MCF 10A (cell line): ENCODE measurements around the gene UBE2E3. TPM values are rescaled to one million over a fixed set of nuclear protein-coding genes. Genes with fewer than 3 reads are reported as not detected.
A peak's percentile ranks its signal among the peaks of the same experiment; 100 is the strongest.
"Not testable (repeated sequence)": the region's sequence is repeated elsewhere in the genome, so short reads cannot be mapped to it uniquely, and the experiment has no call there.

Experiments used
- BruUV-seq: library from RNA; stranded (reverse); fragments of 400-500 nt; replicated peaks from 2 replicates; lab custom pipeline; 2021; lab: Mats Ljungman, UMichigan
- CTCF ChIA-PET: fragments of 300-600 bp; sonication (Branson Sonifier 250); formaldehyde crosslinking; extraction: SDS; loops from one replicate; lab custom pipeline; 2021; ENCODE audit warnings: antibody characterized with exemption, inconsistent platforms; lab: Yijun Ruan, JAX
- POLR2A ChIA-PET: fragments of 300-600, 350-650 bp; sonication (Branson Sonifier 250); formaldehyde crosslinking; extraction: SDS; loops from one replicate; lab custom pipeline; 2020; ENCODE audit warnings: antibody characterized with exemption, inconsistent platforms; lab: Yijun Ruan, JAX
- DNase-seq: peaks from one replicate; pipeline ENCODE4 v3.0.0-alpha.2; 2018; ENCODE audit not compliant: unreplicated experiment
- H3K27ac Mint-ChIP-seq: one replicate; pipeline ENCODE4 v1.8.0; 2022; ENCODE audit warnings: mild to moderate bottlenecking, low read depth, mixed read lengths; ENCODE audit not compliant: unreplicated experiment
- H3K27me3 Mint-ChIP-seq: one replicate; pipeline ENCODE4 v1.8.0; 2022; ENCODE audit warnings: mixed read lengths; ENCODE audit not compliant: insufficient read depth, unreplicated experiment
- H3K36me3 Mint-ChIP-seq: one replicate; pipeline ENCODE4 v1.8.0; 2022; ENCODE audit warnings: mild to moderate bottlenecking, moderate library complexity, mixed read lengths; ENCODE audit not compliant: insufficient read depth, unreplicated experiment
- H3K4me1 Mint-ChIP-seq: one replicate; pipeline ENCODE4 v1.8.0; 2022; ENCODE audit warnings: mixed read lengths; ENCODE audit not compliant: insufficient read depth, unreplicated experiment
- H3K4me3 Mint-ChIP-seq: one replicate; pipeline ENCODE4 v1.8.0; 2022; ENCODE audit warnings: mild to moderate bottlenecking, moderate library complexity, mixed read lengths; ENCODE audit not compliant: unreplicated experiment
- H3K9me3 Mint-ChIP-seq: one replicate; pipeline ENCODE4 v1.8.0; 2022; ENCODE audit warnings: mixed read lengths; ENCODE audit not compliant: unreplicated experiment
- CTCF ChIP-seq: fragments of 200-600 bp; IDR thresholded peaks from one replicate; pipeline ENCODE4 v1.8.0; 2022; ENCODE audit warnings: antibody characterized with exemption, mild to moderate bottlenecking; ENCODE audit not compliant: unreplicated experiment
- intact Hi-C: fragments of 100-400 bp; cut with micrococcal nuclease; formaldehyde crosslinking; loops from 2 replicates; pipeline ENCODE4 v1.14.1; 2022
- total RNA-seq: library from RNA; stranded (reverse); gene quantifications from 2 replicates; pipeline ENCODE4 v1.2.3, GENCODE V29; 2022

UBE2E3 gene
- total RNA-seq, 1 experiment from 2014 or later: 69.3 TPM

GRCh38 chr2:180934911-180935310 lies 45.5 kb upstream of the UBE2E3 start:
- Mint-ChIP-seq H3K36me3 (no peaks in the 10 kb centered on the region), H3K9me3 (no peaks in the 10 kb centered on the region), H3K4me3 (no peak overlapping the region), H3K27me3 (no peaks in the 10 kb centered on the region), H3K4me1 (no peaks in the 10 kb centered on the region), H3K27ac (no peak overlapping the region)
- no peak for DNase-seq
- no TSS peak for BruUV-seq
- TF ChIP-seq CTCF: no peak
- ChIA-PET POLR2A (interaction anchor here (0.5 kb wide), 1 partner anchor 19 kb away, joined by 4 read pairs; no protein-coding TSS in a partner anchor), CTCF (no interaction called here)
- intact Hi-C loops: no loop called here

GRCh38 chr2:180937480-180937879 lies 42.9 kb upstream of the UBE2E3 start:
- H3K27ac Mint-ChIP-seq, POLR2A ChIA-PET, H3K4me3 Mint-ChIP-seq, H3K9me3 Mint-ChIP-seq, H3K27me3 Mint-ChIP-seq, BruUV-seq, CTCF ChIA-PET, H3K36me3 Mint-ChIP-seq, intact Hi-C loops, H3K4me1 Mint-ChIP-seq, DNase-seq: not testable (repeated sequence)

GRCh38 chr2:180938451-180938850 lies 42.0 kb upstream of the UBE2E3 start:
- ChIA-PET POLR2A (interaction anchor here (0.9 kb wide), 1 partner anchor 80 kb away, joined by 4 read pairs; no protein-coding TSS in a partner anchor), CTCF (no interaction called here)
- Mint-ChIP-seq H3K4me1 (no peaks in the 10 kb centered on the region), H3K9me3 (no peaks in the 10 kb centered on the region), H3K36me3 (no peaks in the 10 kb centered on the region), H3K27ac (no peak overlapping the region), H3K4me3 (no peak overlapping the region), H3K27me3 (no peaks in the 10 kb centered on the region)
- DNase-seq: peak; percentile 16
- no peak for TF ChIP-seq CTCF
- intact Hi-C loops: no loop called here
- no TSS peak for BruUV-seq

GRCh38 chr2:180943275-180943674 lies 37.1 kb upstream of the UBE2E3 start:
- CTCF ChIA-PET: interaction anchor here (1.1 kb wide), 1 partner anchor 38 kb away, joined by 3 read pairs; no protein-coding TSS in a partner anchor
- H3K27ac Mint-ChIP-seq: no peak overlapping the region

More at GRCh38 chr2:180943275-180943674, 37.1 kb upstream of the UBE2E3 start:
- TF ChIP-seq CTCF: no peak
- no TSS peak for BruUV-seq
- intact Hi-C loops: no loop called here
- Mint-ChIP-seq H3K4me1 (no peaks in the 10 kb centered on the region), H3K27me3 (no peaks in the 10 kb centered on the region), H3K36me3 (no peaks in the 10 kb centered on the region), H3K9me3 (no peaks in the 10 kb centered on the region), H3K4me3 (no peak overlapping the region)
- no peak for DNase-seq
- POLR2A ChIA-PET: interaction anchor here (0.5 kb wide), 1 partner anchor 195 kb away, joined by 3 read pairs; no protein-coding TSS in a partner anchor
